Mesodermal cell (in vitro differentiated cells): ENCODE results near the gene HSD3B1.

Experiments
- H3K27ac ChIP-seq: 2 replicates; pipeline ENCODE4 v1.7.0; 2013; ENCODE audit warnings: mild to moderate bottlenecking, low read depth, low read length, moderate library complexity; ENCODE audit not compliant: severe bottlenecking
- H3K36me3 ChIP-seq: 2 replicates; pipeline ENCODE4 v1.7.1; 2013; ENCODE audit warnings: mild to moderate bottlenecking, low read length, moderate library complexity; ENCODE audit not compliant: control insufficient read depth, insufficient read depth
- H3K4me1 ChIP-seq: one replicate; pipeline ENCODE4 v1.7.1; 2013; ENCODE audit warnings: mild to moderate bottlenecking, low read length; ENCODE audit not compliant: insufficient read depth, control insufficient read depth, poor library complexity, severe bottlenecking
- H3K4me3 ChIP-seq: 2 replicates; pipeline ENCODE4 v1.7.0; 2013; ENCODE audit warnings: low read length, control low read depth, mild to moderate bottlenecking; ENCODE audit not compliant: insufficient read depth, poor library complexity, severe bottlenecking; ENCODE audit errors: extremely low read depth
- H3K9me3 ChIP-seq: 2 replicates; pipeline ENCODE4 v1.7.1; 2013; ENCODE audit warnings: mild to moderate bottlenecking, low read length, moderate library complexity; ENCODE audit not compliant: control insufficient read depth
- WGBS, 2 experiments: methylation state at CpG; one replicate each; pipeline ENCODE4 v1.1.5; 2013; ENCODE audit warnings: missing lambda C conversion rate in 2 of 2; ENCODE audit not compliant: insufficient coverage in 2 of 2; 5-methylcytosine and 5-hydroxymethylcytosine counted together

The HSD3B1 gene

GRCh38 chr1:119472080-119472818 lies 34.8 kb upstream of the HSD3B1 start:
- Histone ChIP-seq H3K4me3 (no peak overlapping the region), H3K36me3 (no peaks in the 10 kb centered on the region), H3K27ac (no peak overlapping the region), H3K9me3 (no peaks in the 10 kb centered on the region), H3K4me1 (no peaks in the 10 kb centered on the region)
- 86 to 96% methylated on average over 1 to 5 of the region's 5 CpGs for WGBS, 2 experiments

- Histone ChIP-seq H3K4me3 (no peak overlapping the region), H3K9me3 (no peaks in the 10 kb centered on the region), H3K4me1 (no peaks in the 10 kb centered on the region), H3K27ac (no peak overlapping the region), H3K36me3 (no peaks in the 10 kb centered on the region)
- 62 to 80% methylated on average over 2 of the region's 3 CpGs for WGBS, 2 experiments
Measured at GRCh38 chr1:119472819-119473175, 34.2 kb upstream of the HSD3B1 start.

GRCh38 chr1:119475866-119476439 lies 31.1 kb upstream of the HSD3B1 start:
- Histone ChIP-seq H3K4me1 (no peaks in the 10 kb centered on the region), H3K27ac (no peak overlapping the region), H3K36me3 (no peaks in the 10 kb centered on the region), H3K4me3 (no peak overlapping the region), H3K9me3 (no peaks in the 10 kb centered on the region)
- WGBS, 2 experiments: 33 to 40% methylated on average over 6 to 9 of the region's 9 CpGs

GRCh38 chr1:119477710-119478109 lies 29.3 kb upstream of the HSD3B1 start:
- Histone ChIP-seq H3K4me3 (no peak overlapping the region), H3K4me1 (peaks cover 7% of the 10 kb centered on the region), H3K36me3 (no peaks in the 10 kb centered on the region), H3K27ac (no peak overlapping the region), H3K9me3 (no peaks in the 10 kb centered on the region)
- WGBS, 2 experiments: 88 to 93% methylated on average over 5 of the region's 5 CpGs

GRCh38 chr1:119480175-119480574 lies 26.8 kb upstream of the HSD3B1 start:
- H3K27ac ChIP-seq: no peak overlapping the region
- H3K9me3 ChIP-seq: no peaks in the 10 kb centered on the region
- 85 to 91% methylated on average over 1 to 2 of the region's 2 CpGs for WGBS, 2 experiments
- no peaks in the 10 kb centered on the region for H3K36me3 ChIP-seq
- H3K4me3 ChIP-seq: no peak overlapping the region
- H3K4me1 ChIP-seq: peaks cover 24% of the 10 kb centered on the region

- no peaks in the 10 kb centered on the region for H3K36me3 ChIP-seq
- peak overlapping the region; percentile 97 for H3K27ac ChIP-seq
- H3K9me3 ChIP-seq: no peaks in the 10 kb centered on the region
- H3K4me3 ChIP-seq: no peak overlapping the region
- peaks cover 26% of the 10 kb centered on the region for H3K4me1 ChIP-seq
Measured at GRCh38 chr1:119481951-119482350, 25.1 kb upstream of the HSD3B1 start.

GRCh38 chr1:119482517-119483425 lies 24.2 kb upstream of the HSD3B1 start:
- peaks cover 26% of the 10 kb centered on the region for H3K4me1 ChIP-seq
- no peak overlapping the region for H3K4me3 ChIP-seq
- H3K36me3 ChIP-seq: no peaks in the 10 kb centered on the region
- H3K27ac ChIP-seq: peak overlapping the region; percentile 97
- H3K9me3 ChIP-seq: no peaks in the 10 kb centered on the region
- 70 to 83% methylated on average over 1 to 2 of the region's 6 CpGs for WGBS, 2 experiments

GRCh38 chr1:119483441-119484200 lies 23.4 kb upstream of the HSD3B1 start:
- WGBS, 2 experiments: 54 to 100% methylated on average over 2 to 3 of the region's 6 CpGs
- peaks cover 26% of the 10 kb centered on the region for H3K4me1 ChIP-seq
- no peaks in the 10 kb centered on the region for H3K9me3 ChIP-seq
- peak overlapping the region; percentile 97 for H3K27ac ChIP-seq
- no peaks in the 10 kb centered on the region for H3K36me3 ChIP-seq
- H3K4me3 ChIP-seq: no peak overlapping the region

GRCh38 chr1:119485201-119485600 lies 21.8 kb upstream of the HSD3B1 start:
- Histone ChIP-seq H3K4me1 (peaks cover 30% of the 10 kb centered on the region), H3K4me3 (no peak overlapping the region), H3K27ac (no peak overlapping the region), H3K9me3 (no peaks in the 10 kb centered on the region), H3K36me3 (no peaks in the 10 kb centered on the region)
- WGBS, 2 experiments: 82 to 89% methylated on average over 3 to 4 of the region's 4 CpGs

GRCh38 chr1:119488216-119488615 lies 18.8 kb upstream of the HSD3B1 start:
- 91 to 96% methylated on average over 4 of the region's 4 CpGs for WGBS, 2 experiments
- Histone ChIP-seq H3K9me3 (no peaks in the 10 kb centered on the region), H3K4me1 (peaks cover 19% of the 10 kb centered on the region), H3K27ac (peak overlapping the region; percentile 63), H3K36me3 (no peaks in the 10 kb centered on the region), H3K4me3 (no peak overlapping the region)
